ENCODE data around the gene XYLT1.
A peak's percentile ranks its signal among the peaks of the same experiment; 100 is the strongest.

XYLT1 gene

GRCh38 chr16:17224350-17224749 lies 246.4 kb downstream of the XYLT1 start:
- no peak for DNase-seq

GRCh38 chr16:17223576-17223975 lies 247.2 kb downstream of the XYLT1 start:
- DNase-seq: no peak

GRCh38 chr16:17222871-17223401 lies 247.8 kb downstream of the XYLT1 start:
- DNase-seq: peak; percentile 80 to 87 (median 84)

- no peak for DNase-seq
Observed at GRCh38 chr16:17219991-17220390, 250.8 kb downstream of the XYLT1 start.

- DNase-seq: no peak
Observed at GRCh38 chr16:17215936-17216335, 254.8 kb downstream of the XYLT1 start.

GRCh38 chr16:17215306-17215705 lies 255.5 kb downstream of the XYLT1 start:
- no peak for DNase-seq

DNA sequence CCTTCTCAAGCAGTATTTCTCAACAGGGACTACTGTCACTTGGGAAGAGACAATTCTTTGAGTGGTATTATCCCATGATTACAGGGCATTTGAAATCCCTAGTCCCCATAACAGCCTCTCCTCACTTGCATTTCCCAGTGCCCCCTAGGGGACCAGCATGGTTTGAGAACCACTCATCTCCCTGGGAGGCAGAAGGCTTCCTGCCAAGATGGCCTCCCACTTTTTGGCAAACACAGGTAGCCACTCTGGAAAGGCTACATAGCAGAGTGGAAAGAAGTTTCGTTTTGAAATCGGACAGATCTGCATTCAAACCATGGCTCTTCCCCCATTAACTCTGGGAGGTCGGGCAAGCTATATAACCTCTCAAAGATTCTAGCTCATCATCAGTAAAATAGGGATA lies 256.8 kb downstream of the XYLT1 start:
- no peak for DNase-seq

DNA sequence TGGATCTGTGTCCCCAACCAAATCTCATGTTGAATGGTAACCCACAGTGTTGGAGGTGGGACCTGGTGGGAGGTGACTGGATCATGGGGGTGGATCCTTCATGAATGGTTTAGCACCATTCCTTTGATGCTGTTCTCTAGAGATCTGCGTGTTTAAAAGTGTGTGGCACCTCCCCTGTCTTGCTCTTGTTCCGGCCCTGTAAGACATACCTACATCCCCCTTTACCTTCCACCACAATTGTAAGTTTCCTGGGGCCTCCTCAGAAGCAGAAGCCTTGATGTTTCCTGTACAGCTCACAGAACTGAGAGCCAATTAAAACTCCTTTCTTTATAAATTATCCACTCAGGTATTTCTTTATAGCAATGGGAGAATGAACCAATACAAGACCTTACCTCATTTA lies 257.7 kb downstream of the XYLT1 start:
- DNase-seq: no peak

GRCh38 chr16:17212606-17213005 lies 258.2 kb downstream of the XYLT1 start:
- DNase-seq: no peak

DNA sequence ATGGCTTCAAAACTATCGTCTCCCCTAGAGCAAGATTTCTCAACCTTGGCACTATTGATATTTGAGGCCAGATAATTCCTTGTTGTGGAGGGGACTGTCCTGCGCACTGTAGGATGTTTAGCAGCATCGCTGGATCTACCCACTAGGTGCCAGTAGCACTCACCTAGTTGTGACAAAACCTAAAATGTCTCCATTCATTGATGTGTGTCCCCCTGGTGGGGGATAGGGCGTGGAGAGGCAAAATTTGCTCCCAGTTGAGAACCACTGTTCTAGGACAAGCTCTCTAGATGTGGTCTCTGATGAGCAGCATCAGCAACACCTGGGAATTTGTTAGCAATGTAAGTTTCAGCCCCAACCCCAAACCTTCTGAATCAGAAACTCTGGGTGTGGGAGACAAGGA lies 259.0 kb downstream of the XYLT1 start:
- peak in 2 of 4 experiments; percentile 10 to 24 for DNase-seq

DNA sequence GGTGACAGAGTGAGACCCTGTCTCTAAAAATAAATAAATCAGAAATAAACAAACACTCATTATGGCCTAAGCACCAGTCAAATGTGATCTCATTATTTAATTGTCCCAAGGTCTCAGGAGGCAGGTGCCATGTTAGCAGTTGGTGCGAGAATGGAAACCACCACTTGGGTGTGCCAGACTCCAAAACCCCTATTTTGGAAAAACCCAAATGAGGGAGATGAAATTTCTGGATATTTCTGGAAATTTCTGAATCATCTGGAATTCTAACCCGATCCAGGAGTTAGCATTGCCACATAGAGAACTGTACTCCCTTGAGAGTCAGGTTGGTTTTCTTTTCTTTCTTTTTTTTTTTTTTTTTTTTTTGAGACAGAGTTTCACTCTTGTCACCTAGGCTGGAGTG lies 264.0 kb downstream of the XYLT1 start:
- no peak for DNase-seq

- DNase-seq: peak in 3 of 4 experiments; percentile 27 to 45 (median 33)
Observed at GRCh38 chr16:17205279-17206211, 265.2 kb downstream of the XYLT1 start.

- peak; percentile 62 to 82 (median 70) for DNase-seq
Observed at GRCh38 chr16:17204644-17205043, 266.1 kb downstream of the XYLT1 start.

GRCh38 chr16:17204206-17204605 lies 266.6 kb downstream of the XYLT1 start:
- DNase-seq: peak in 3 of 4 experiments; percentile 44 to 54 (median 47)

DNA sequence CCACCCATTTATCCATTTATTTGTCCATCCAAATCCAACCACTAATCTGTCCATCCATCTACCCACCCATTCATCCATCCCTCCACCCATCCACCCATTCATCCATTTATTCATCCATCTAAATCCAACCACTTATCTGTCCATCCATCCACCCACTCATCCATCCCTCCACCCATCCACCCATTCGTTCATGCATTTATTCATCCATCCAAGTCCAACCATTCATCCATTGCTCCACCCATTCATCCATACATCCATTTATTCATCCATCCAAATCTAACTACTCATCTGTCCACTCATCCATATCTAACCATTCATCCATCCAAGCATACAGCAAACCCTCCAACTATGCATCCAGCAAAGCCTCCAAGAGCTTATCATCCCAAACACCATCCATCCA lies 267.3 kb downstream of the XYLT1 start:
- no peak for DNase-seq

GRCh38 chr16:17199135-17199534 lies 271.6 kb downstream of the XYLT1 start:
- DNase-seq: no peak

- DNase-seq: no peak
Observed at GRCh38 chr16:17196526-17196925, 274.2 kb downstream of the XYLT1 start.

DNA sequence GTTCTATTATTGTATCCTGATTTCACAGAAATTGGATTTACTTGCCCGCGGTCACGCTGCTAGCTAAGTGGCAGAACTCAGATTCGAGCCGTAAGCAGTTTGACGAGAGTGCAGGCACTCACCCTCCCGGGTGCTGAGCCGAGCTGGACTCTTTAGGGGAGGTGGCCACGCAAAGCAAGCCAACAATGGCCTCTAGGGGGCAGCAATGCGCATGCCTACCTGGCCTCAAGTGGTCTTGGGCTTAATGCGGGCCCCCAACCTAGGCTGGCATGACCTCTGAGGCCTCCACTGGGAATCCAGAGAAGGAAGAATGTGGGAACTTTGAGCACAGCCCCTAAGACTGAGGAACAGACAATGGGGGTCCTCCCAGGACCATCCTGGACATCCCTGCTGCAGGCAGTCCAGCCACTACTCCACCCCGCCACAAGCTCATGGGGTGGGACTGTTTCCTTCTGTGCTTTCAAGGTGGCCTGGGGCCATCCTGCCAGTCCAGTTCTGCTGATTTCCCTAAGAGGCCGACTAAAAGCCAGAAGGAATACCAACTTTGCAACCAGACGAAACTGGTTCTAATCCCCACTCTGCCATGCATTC lies 276.5 kb downstream of the XYLT1 start:
- DNase-seq: peak; percentile 53 to 77 (median 62)

DNA sequence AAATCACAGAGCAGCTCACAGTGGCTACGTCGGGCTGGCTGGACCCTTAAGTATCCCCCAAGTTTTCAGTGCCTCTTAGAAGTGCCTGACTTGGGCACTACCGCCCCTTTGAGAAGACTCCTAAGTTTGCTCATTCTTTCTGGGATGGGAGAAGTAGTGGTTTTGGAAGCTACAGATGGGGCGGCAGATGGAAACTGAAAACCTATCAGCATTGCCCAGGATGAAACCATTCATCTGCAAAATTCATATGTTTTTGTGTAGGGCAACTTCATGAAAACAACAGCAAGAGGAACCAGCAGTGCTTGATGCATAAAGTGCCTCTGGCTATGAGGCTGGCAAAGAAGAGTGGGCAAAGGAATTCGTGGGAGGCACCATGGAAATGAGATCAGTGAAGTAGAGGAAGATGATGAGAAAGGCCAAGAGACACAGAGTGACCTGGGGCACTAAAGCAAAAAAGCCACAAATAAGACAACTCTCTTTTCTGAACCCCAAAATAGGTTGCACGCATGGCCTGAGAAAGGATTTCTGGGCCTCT lies 277.1 kb downstream of the XYLT1 start:
- DNase-seq: peak; percentile 19 to 59 (median 54)

DNA sequence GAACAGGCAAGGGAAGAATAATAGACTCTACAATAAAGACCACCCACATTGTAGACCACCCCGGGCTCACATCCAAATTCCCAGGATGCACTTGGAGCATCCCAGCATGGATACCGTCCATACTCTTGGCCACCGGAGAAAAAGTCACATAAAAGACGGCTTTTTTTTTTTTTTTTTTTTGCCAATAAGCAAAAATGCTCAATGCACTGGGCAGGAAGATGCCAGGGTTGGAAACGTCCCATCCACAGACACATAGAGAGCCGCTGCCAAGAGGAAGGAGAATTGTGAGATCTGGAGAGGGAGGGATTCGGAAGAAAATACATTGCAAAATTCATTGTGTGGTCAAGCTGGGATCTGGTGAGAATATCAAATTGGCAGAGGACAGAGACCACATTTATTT lies 286.7 kb downstream of the XYLT1 start:
- no peak for DNase-seq

GRCh38 chr16:17177959-17178905 lies 292.5 kb downstream of the XYLT1 start:
- DNase-seq: no peak

GRCh38 chr16:17177242-17177958 lies 293.4 kb downstream of the XYLT1 start:
- DNase-seq: no peak
